HG02884 (cell line): ENCODE measurements around the gene HIVEP3.

Source experiments
- ATAC-seq: cut with Tn5 transposase; IDR thresholded peaks from one replicate; pipeline ENCODE4 v1.9.1; 2021; ENCODE audit warnings: mild to moderate bottlenecking, moderate library complexity; ENCODE audit not compliant: unreplicated experiment

Gene HIVEP3

GRCh38 chr1:41766041-41766440 lies 152.7 kb downstream of the HIVEP3 start:
- ATAC-seq: no peak

DNA sequence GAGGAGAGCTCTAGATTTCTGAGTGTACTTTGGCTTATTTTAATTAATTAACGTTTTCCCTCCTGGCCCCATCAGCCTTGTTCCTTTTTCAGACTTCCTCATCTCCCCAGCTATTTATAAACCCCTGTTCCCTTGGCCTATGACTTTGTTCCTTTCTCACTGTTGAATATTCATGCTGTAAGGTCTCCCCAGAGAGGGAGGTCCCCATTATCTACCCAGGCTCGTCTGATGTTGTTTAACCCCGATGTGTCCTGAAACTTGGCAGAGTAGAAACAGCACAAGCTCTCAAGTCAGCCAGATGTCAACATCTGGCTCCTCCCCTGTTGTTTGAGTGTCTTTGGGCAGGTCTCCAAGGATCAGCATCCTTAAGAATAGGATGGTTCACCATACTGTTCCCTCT lies 153.6 kb downstream of the HIVEP3 start:
- no peak for ATAC-seq

DNA sequence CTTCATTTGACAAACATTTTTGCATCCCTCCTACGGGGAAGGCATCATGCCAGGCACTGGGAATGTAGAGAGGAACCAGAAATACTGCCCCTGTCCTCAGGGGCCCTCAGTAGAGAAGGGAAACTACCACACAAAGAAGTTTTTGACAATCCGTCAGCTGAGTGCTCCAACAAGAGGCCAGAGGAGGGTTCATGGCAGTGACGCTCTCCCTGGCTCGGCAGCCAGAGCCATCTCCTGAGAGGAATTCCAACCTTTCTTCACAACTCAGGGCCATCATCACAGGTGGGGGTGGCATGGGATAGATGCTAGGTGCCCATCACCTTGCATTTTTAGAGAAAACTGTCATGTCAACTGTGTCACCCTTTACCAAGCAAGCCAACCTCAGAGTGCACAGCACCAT lies 154.1 kb downstream of the HIVEP3 start:
- no peak for ATAC-seq

DNA sequence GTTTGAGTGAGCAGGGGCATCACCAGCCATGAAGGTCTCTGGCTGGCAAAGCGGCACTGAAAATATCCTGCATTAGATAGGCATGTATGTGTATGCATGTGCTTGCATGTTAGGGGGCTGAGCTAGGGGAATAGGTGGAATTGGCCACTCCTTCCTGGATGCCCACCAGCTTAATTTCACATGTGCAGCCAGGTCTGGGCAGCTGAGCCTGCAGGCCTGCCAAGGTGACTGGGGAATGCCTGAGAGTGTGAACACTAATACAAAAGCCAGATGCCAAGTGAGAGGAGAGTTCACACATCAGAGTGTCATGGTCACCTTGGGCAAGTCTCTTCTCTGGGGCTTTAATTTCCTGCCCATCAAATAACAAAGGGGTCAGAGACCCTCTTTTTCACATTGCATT lies 155.9 kb downstream of the HIVEP3 start:
- ATAC-seq: no peak

DNA sequence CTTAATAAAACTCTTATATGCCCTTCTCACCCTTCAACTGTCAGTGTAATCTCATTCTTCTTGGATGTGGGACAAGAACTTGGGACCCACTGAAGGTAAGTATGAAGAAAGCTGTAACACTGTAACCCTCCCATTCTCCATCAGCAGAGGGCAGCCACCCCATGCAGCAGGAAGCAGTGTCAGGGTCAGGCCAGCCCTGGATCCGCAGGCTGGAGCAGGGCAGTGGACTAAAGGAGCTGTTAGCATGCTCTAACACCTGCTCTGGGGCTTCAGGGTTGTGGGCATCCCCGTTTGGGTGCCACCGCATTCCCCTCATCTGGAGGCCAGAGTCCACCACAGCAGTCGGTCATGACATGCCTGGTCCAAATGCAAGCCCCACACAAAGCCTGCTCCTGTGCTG lies 156.5 kb downstream of the HIVEP3 start:
- no peak for ATAC-seq

- ATAC-seq: no peak
Measured at GRCh38 chr1:41758904-41759548, 159.7 kb downstream of the HIVEP3 start.

GRCh38 chr1:41758500-41758899 lies 160.2 kb downstream of the HIVEP3 start:
- no peak for ATAC-seq

GRCh38 chr1:41754540-41754939 lies 164.2 kb downstream of the HIVEP3 start:
- ATAC-seq: no peak

DNA sequence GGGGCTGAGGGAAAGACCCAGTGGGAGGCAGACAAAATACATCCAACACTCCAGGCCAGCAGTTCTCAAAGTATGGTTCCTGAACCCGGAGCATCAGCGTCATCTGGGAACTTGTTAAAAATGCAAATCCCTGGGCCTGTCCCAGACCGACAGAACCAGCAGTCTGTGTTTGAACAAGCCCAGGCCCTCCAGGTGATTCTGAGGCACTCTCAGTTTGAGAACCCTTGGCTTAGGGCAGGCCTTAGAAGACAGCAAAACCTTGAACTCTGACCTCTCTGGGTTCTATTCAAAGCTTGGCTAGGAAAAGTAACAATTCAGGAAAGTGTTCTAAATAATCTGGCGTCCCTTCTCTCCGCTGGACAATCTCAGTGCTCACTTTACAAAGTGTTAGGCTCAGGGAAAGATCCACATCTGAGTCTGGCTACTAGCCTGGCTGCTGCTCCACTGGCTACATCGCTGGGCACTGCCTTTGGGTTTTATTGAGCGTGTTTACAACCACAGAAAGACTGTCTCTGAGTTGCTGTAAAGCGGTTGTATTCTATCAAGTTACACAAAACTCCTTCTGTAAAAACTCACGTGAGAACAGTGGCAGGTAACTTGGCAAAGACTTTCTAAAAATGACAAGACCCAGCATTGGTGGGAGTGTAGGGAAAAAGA lies 166.1 kb downstream of the HIVEP3 start:
- ATAC-seq: no peak

DNA sequence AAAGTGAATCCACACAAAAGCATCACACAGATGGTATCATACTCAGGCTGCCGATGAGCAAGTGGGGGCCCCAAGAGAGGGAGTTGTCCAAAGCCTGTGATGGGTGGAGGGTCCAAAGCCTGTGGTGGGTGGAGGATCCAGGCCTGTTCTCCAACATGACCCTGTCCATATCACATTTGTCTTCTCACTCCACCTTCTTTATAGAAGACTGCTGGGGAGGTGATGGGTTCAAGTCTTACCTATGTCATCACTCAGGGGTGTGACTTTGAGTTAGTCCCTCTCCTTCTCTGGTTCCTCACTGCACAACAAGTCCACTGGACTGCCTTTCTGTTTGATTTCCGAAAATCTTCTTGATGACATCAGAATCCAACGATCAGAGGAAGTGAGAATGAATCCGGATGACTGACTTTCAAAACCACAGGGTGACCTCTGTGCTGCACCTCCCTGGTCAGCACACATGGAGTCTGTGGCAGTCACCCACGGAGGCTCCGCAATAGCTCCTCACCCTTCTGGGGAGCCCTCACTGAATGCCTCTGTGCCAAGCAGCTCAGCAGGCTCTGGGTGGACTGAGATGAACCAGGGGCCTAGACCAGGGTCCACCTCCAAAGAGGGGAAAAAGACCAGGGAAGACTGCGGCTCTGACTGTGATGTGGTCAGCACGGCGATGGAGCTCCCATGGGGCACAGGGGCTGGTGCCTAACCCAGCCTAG lies 166.8 kb downstream of the HIVEP3 start:
- ATAC-seq: peak; percentile 43

- no peak for ATAC-seq
Measured at GRCh38 chr1:41749991-41750745, 168.6 kb downstream of the HIVEP3 start.

DNA sequence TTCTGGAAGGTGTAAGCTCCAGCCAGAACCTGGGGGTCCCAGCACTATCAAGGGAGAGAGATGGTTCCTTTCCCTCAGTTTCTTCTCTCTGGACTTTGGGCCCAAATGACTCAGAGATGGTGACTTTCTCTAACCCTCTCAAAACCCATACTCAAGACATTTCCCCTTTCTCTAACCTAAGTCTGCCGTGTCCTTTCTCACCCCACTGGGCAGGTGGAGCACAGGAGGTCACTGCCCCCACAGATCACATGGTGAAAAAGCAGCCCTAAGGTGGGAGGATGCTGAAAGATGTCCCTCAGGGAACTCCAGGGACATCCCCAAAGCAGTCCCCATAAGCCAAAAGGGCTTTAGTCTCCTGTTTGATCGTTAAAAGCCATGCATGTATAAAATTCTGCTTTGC lies 173.7 kb downstream of the HIVEP3 start:
- no peak for ATAC-seq

DNA sequence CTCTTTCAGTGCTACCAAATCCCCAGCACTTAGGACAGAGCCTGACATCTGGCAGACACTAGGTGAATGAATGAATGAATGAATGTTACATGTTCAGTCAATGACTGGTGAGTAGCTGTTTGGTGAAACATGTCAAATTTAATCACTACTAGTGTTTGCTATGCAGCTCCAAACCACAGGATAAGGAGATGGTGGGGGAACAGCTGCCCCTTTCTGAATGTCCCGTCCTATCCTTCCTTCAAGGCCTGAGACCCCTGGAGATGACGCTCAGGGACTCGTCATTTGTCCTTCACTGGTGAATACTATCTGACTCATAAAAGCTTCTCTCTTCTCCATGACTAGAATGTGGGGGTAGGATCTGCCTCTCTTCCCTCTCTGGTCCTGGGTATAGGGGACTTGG lies 175.4 kb downstream of the HIVEP3 start:
- no peak for ATAC-seq

DNA sequence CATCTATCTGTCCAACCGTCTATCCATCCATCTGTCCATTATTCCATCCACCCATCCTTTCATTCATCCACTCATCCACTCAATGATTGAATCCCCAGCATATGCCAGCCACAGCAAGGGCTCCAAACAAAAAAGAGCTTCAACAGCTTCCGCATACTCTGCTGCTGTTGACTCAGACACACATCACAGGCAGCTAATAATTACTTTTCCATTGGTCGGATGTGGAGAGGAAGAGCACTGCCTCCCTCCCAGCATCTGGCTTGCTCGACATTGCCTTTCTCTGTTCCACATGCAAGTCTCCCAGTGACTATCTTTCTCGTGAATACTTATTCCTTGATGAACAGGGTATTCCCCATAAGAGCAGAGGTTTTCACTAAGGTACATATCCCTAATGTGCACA lies 176.5 kb downstream of the HIVEP3 start:
- ATAC-seq: no peak

DNA sequence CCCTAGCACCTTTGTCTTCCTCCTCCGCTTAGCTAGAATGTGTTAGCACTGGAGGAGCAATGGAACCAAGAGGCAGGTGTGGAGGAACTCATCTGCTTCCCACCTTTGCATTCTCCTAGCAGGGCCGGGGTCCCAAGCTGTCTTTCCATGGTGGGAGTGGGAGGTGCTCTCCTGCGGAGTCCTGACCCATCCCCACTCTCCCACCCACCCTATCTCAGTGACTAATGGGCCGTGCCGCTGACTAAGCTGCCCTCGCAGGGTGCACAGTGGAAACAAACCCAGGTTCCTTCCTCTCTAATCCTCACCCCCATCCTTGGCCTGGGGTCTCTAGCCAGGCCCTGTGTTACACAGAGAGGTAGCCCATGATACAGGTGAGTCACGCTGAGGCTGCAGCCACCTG lies 177.5 kb downstream of the HIVEP3 start:
- ATAC-seq: no peak

DNA sequence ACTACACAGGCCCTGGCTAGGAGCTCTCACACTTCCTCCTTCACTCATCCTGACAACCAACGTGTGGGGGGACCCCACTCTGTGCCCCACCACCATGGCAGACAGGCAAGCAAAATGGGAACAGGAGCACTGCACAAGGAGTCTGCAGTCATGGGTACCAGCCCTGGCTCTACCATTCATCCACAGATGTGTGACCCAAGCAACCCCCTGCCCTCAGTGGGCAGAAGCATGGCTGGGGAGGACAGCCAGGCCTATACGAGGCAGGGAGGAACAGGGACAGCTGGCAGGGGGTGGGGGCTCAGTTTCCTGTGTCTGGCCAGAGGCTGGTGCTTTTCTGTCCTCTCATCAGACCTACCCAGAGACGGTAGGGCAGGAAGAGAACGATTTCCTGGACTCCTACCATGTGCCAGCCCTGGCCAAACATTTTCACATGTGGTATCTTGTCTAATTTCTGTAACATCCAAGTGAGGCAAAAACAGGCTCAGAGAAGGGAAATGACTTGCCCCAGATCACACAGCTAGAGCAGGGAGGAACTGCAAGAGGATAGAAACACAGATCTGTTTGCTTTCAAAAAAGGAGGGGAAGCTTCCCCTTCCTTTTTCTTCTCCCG lies 178.0 kb downstream of the HIVEP3 start:
- ATAC-seq: no peak

DNA sequence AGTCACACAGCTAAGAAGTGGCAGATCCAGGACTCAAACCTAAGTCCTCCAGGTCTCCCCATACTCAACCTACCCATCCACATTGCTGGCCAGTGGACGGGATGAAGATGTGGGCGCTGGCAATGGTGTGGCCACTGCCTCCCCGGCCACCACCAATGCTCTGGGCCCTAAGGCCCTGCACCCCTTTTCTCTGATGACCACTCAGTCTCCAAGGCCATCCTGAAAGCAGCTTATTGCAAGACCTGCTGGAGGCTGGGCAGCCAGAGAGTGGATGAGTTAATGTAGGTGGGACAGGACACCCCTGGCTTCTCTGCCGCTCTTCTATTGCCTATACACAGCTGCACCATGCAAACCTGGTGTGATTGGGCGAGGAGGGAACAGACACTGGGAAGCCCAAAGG lies 178.7 kb downstream of the HIVEP3 start:
- ATAC-seq: no peak

DNA sequence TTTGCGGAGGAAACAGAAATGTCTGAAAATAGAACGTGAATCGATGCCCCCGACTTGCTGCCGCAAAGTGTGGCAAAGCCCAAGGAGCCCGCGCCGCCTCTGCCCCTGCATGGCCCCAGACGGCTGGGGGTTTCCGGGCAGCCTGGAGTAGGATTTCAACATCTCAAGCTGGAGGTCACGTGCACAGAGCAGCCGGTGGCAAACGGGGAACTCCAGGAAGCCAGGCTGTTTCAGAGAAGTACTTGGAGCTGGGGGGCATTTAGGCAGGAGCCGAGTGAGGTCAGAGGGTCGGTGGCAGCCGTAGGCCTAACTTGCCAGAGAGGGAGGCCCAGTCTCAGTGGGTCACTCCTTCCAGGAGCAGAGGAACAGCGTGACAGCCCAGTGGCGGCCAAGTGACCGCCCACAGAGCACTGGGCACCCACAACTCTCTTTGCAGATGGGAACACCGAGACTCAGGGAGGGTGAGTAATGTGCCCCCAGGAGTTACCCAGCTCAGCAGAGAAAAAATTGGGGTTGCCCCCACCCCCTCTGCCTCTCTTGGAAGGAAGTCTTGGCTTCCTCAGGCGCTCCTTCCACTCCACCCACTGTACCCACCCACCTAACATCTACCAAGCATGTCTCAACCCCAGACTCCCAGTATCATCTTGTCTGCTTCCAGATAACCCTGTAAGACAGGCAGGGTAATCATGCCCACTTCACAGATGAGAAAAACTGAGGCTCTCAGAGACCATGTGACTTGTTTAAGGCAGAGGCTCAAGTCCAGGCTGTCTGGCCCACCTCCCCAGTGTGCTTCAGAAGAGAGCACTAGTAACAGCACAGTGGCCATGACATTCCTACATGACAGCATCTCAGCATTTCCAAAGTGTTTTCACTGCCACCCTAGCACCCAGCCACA lies 179.4 kb downstream of the HIVEP3 start:
- ATAC-seq: peak; percentile 49

- no peak for ATAC-seq
Measured at GRCh38 chr1:41738475-41738874, 180.2 kb downstream of the HIVEP3 start.

DNA sequence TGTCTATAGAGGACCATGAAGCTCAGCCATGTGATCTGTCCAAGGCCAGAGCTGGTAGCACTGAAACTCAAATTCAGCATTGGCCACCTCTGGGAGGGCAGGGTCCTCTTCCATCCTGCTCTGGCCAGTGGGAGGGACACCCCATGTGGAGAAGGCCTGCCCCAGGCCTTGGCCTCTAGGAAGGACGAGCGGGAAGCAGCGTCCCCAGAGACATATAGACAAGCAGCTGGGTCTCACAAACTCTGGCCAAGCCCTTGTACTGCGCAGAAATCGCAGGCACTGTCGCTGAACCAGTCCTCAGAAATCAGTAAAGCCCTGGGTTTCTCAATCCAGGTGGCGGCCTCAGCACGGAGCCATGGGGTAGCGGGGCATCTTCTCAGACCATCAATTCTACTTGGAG lies 180.7 kb downstream of the HIVEP3 start:
- no peak for ATAC-seq
